Ovary (tissue), 9 donors: ENCODE measurements around the gene ATP8B3. TPM values are rescaled to one million over a fixed set of nuclear protein-coding genes. Genes with fewer than 3 reads are reported as not detected.
A peak's percentile ranks its signal among the peaks of the same experiment; 100 is the strongest.

ENCODE experiments used
- DNase-seq, 5 donors: peaks; one replicate each; pipeline ENCODE4 v3.0.0-alpha.2; 2019 to 2020
- H3K27ac ChIP-seq, 2 donors: fragments of 200-600 bp; one replicate each; pipeline versions ENCODE4 v1.5.1 to v1.8.0; 2019 to 2022
- H3K27me3 ChIP-seq: fragments of 200-600 bp; one replicate; pipeline ENCODE4 v1.8.0; 2022
- H3K36me3 ChIP-seq: fragments of 200-600 bp; sonication (generic); one replicate; pipeline ENCODE4 v1.5.1; 2019
- H3K4me1 ChIP-seq: one replicate; pipeline ENCODE4 v1.8.1; 2013; ENCODE audit warnings: mild to moderate bottlenecking, moderate library complexity; ENCODE audit not compliant: insufficient read depth
- H3K4me3 ChIP-seq: fragments of 200-600 bp; sonication (generic); one replicate; pipeline ENCODE4 v1.5.1; 2017
- H3K9me3 ChIP-seq, 2 donors: fragments of 200-600 bp in 1 of 2; sonication (generic) in 1 of 2; one replicate each; pipeline versions ENCODE4 v1.5.1 to v1.8.1; 2013 to 2019; ENCODE audit warnings: mild to moderate bottlenecking in 1 of 2, moderate library complexity in 1 of 2
- EP300 ChIP-seq: sonication (generic); formaldehyde crosslinking; IDR thresholded peaks from one replicate; pipeline ENCODE4 v1.6.1; 2017; ENCODE audit warnings: antibody characterized with exemption
- POLR2A ChIP-seq: fragments of 450-650 bp; IDR thresholded peaks from one replicate; pipeline ENCODE4 v1.6.1; 2017; ENCODE audit warnings: antibody characterized with exemption, mild to moderate bottlenecking, moderate library complexity
- WGBS, 3 donors: extraction: QIAGEN DNeasy Blood & Tissue Kit in 1 of 3; methylation state at CpG; one replicate each; pipeline versions ENCODE4 v1.1.5 to v1.1.7; 2013 to 2017; 5-methylcytosine and 5-hydroxymethylcytosine counted together
- intact Hi-C, 4 donors: fragments of 100-400 bp; cut with DNase I; formaldehyde crosslinking; loops; one replicate each; pipeline versions ENCODE4 v1.11.0 to v1.15.1; 2022 to 2023
- polyA plus RNA-seq, 2 donors: library from polyadenylated mRNA; stranded (reverse); fragments of 200-250 nt in 1 of 2; fragments of 350-450 nt in 1 of 2; fragmentation: Illumina TruSeq in 1 of 2; extraction: RNeasy Lipid Tissue Mini Kit (QIAGEN cat#74804) in 1 of 2; gene quantifications; one replicate each; pipeline ENCODE4 v1.2.3, GENCODE V29; 2013 to 2014
- total RNA-seq, 7 donors: library from RNA; depleted of rRNA in 2 of 7; stranded (reverse); fragments of >200 nt in 2 of 7; fragmentation: NEBNext Ultra II Directional in 3 of 7; extraction: Animal tissue kit (Norgen Biotek cat#: 25700) in 3 of 7; gene quantifications; one replicate each; pipeline versions ENCODE4 v1.1.0 to v1.2.4, GENCODE V29; 2016 to 2023
- TF ChIP-seq, protein P1 (sequence below), 3 donors: fragments of 450-650 bp in 2 of 3; fragments of 200-600 bp in 1 of 3; IDR thresholded peaks; one replicate each; pipeline versions ENCODE4 v1.5.1 to v1.8.0; 2016 to 2022; ENCODE audit warnings: antibody characterized with exemption in 3 of 3, mild to moderate bottlenecking in 1 of 3
- donor health status: DM: no; HTN: no; CAD: no; lungs with moderate emphysema.
- donor health status: DM: no; HTN: no; CAD: no.
- donor health status: Bipolar disorder and iron deficiency.
- donor health status: DM: yes; HTN: yes; CAD: no.
- donor health status: DM: no; HTN: no; CAD: no.
- donor health status: DM: yes; HTN: yes; CAD: no.

Gene ATP8B3
- total and polyA plus RNA-seq, 9 donors = 0.72 to 3.2 (median 1.5) TPM

DNA sequence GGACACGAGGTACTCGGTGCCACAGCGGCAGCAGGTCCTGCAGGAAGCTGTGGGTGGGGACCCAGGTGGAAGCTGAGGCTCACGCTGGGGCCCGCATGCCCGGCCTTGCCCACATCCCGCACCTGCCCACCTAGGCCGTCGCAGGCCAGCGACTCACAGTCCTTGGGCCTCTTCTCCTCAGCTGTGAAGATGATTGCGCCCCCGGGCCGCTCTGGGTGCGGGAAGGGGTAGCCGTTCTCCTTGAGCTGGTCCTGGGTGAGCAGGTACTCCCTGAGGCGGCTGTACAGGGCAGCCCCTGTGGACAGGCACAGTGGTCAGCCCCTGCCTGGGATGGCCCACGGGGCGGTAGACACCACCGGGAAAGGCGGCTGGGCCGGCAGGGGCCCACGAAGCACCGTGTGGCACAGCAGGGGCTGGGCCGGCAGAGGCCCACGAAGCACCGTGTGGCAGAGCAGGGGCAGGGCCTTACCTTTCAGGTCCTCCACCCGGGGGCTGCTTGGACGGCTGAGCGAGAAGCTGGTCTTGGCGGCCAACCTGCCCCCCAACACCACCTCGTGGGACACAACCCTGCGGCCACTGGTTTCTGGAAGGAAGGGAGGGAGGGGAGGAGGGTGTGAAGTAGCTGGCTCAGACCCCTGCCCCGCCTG lies 6.6 kb upstream of the ATP8B3 start:
- 89 to 90% (median 90%) methylated on average over 31 to 33 of the region's 33 CpGs for WGBS, 3 donors
- Histone ChIP-seq H3K4me3 (no peak overlapping the region), H3K9me3 (no peaks in the 10 kb centered on the region), H3K4me1 (no peaks in the 10 kb centered on the region), H3K27me3 (no peaks in the 10 kb centered on the region), H3K36me3 (no peaks in the 10 kb centered on the region), H3K27ac (no peak overlapping the region)
- DNase-seq = no peak
- intact Hi-C loops = loop anchor here in 1 of 4 donors (10.0 kb wide), 1 partner anchor 274 kb away; no protein-coding TSS in a partner anchor
- TF ChIP-seq POLR2A = no peak
- TF ChIP-seq, protein P1, sequence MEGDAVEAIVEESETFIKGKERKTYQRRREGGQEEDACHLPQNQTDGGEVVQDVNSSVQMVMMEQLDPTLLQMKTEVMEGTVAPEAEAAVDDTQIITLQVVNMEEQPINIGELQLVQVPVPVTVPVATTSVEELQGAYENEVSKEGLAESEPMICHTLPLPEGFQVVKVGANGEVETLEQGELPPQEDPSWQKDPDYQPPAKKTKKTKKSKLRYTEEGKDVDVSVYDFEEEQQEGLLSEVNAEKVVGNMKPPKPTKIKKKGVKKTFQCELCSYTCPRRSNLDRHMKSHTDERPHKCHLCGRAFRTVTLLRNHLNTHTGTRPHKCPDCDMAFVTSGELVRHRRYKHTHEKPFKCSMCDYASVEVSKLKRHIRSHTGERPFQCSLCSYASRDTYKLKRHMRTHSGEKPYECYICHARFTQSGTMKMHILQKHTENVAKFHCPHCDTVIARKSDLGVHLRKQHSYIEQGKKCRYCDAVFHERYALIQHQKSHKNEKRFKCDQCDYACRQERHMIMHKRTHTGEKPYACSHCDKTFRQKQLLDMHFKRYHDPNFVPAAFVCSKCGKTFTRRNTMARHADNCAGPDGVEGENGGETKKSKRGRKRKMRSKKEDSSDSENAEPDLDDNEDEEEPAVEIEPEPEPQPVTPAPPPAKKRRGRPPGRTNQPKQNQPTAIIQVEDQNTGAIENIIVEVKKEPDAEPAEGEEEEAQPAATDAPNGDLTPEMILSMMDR (IDR thresholded peaks at IDR 0.05) = no peak
- TF ChIP-seq EP300 = no peak

DNA sequence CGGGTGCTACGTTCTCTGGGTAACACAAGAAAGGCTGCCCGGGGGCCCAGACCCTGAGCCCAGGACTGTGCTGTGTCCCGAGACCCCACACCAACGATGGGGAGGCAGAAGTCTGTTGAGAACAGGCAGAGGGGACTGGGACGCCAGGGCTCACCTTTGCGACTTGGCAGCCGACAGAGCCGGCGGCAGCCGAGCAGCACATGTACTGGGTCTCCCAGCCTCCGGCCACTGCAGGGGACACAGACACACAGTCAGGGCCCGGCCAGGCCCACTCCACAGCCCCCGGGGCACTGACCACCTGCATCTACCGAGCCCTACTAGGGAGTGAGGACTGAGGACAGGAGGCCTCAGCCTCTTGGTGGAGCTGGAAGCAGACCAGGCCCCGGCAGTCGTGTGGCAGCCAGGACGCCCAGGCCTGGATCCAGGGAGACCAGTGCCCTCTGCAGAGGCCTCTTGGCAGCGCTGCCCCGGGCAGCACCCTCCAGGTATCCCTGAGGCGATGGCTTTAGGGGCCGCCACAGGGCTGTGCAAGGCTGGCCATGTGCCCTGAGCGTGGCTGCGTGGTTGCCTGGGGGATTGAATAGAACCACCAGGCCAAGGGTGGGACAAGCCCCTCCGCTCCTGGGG lies 5.6 kb upstream of the ATP8B3 start:
- no peaks in the 10 kb centered on the region for H3K9me3 ChIP-seq
- no peak for DNase-seq
- no peaks in the 10 kb centered on the region for H3K36me3 ChIP-seq
- TF ChIP-seq POLR2A (no peak), EP300 (no peak)
- TF ChIP-seq, protein P1 (IDR thresholded peaks at IDR 0.05) = no peak
- intact Hi-C loops = loop anchor here in 1 of 4 donors (10.0 kb wide), 1 partner anchor 273 kb away; no protein-coding TSS in a partner anchor
- no peak overlapping the region for H3K4me3 ChIP-seq
- H3K27me3 ChIP-seq = no peaks in the 10 kb centered on the region
- peaks cover 5% of the 10 kb centered on the region for H3K4me1 ChIP-seq
- WGBS, 3 donors = 84 to 89% (median 87%) methylated on average over 24 to 25 of the region's 25 CpGs
- H3K27ac ChIP-seq = no peak overlapping the region

DNA sequence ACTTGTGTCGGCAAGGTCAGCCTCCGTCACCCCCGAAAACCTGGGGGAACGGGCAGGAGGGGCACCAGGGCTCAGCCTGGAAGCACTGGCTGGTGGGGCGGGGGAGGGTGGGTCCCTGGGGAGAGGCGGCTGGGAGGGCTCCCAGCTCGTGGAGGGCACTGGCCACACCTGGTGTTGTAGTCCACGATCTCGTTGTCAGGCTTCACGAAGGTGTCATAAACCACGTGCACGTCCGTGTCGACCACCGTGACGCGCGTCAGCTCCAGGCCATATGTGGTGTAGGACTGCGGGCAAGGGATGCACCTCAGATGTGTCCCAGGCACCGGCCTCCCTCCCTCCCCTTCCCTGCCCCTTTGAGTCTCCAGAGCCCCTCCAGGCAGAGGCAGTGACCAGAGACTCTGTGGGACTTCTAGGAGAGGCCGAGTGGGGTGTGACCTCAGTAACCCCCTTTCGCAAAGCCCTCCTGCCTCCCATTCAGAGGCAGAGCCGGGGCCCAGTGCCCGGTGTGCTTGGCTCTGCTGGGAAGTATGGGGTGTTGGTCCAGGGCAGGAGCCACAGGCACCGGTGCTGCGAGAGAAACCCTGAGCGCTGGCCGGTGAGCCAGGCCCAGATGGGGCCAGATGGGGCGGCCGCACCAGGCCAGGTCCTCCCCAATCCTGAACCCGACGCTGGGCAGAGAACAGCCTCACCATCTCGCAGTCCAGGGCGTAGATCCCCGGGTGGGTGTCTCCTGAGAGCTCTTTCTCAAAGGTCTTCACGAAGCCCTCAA lies 4.6 kb upstream of the ATP8B3 start:
- intact Hi-C loops = loop anchor here in 1 of 4 donors (10.0 kb wide), 1 partner anchor 272 kb away; no protein-coding TSS in a partner anchor
- no peaks in the 10 kb centered on the region for H3K9me3 ChIP-seq
- H3K4me3 ChIP-seq = no peak overlapping the region
- H3K27me3 ChIP-seq = no peaks in the 10 kb centered on the region
- DNase-seq = peak in 1 of 5 donors; percentile 26
- H3K36me3 ChIP-seq = no peaks in the 10 kb centered on the region
- TF ChIP-seq POLR2A (no peak), EP300 (no peak)
- TF ChIP-seq, protein P1 (IDR thresholded peaks at IDR 0.05) = no peak
- WGBS, 3 donors = 87 to 91% (median 89%) methylated on average over 35 to 36 of the region's 36 CpGs
- no peak overlapping the region for H3K27ac ChIP-seq
- H3K4me1 ChIP-seq = peaks cover 5% of the 10 kb centered on the region
